Type B pancreatic cell (in vitro differentiated cells): ENCODE results near the gene KAZN. TPM values are rescaled to one million over a fixed set of nuclear protein-coding genes. Genes with fewer than 3 reads are reported as not detected.

Experiments
- DNase-seq: peaks from one replicate; pipeline ENCODE4 v3.0.0; 2021; ENCODE audit warnings: mixed read lengths; ENCODE audit not compliant: unreplicated experiment; ENCODE audit errors: extremely low spot score
- H3K27ac Mint-ChIP-seq: 2 replicates; pipeline ENCODE4 v1.8.0; 2021; ENCODE audit warnings: mild to moderate bottlenecking, mixed read lengths
- H3K27me3 Mint-ChIP-seq: 2 replicates; pipeline ENCODE4 v1.8.0; 2021; ENCODE audit warnings: mixed read lengths
- H3K36me3 Mint-ChIP-seq: 2 replicates; pipeline ENCODE4 v1.8.0; 2021; ENCODE audit warnings: mixed read lengths
- H3K4me1 Mint-ChIP-seq: one replicate; pipeline ENCODE4 v1.8.0; 2021; ENCODE audit warnings: mixed read lengths; ENCODE audit not compliant: unreplicated experiment
- H3K4me3 Mint-ChIP-seq: 2 replicates; pipeline ENCODE4 v1.8.0; 2021; ENCODE audit warnings: mild to moderate bottlenecking, mixed read lengths
- H3K9me3 Mint-ChIP-seq: 2 replicates; pipeline ENCODE4 v1.8.0; 2021; ENCODE audit warnings: mixed read lengths
- total RNA-seq: library from RNA; stranded (reverse); gene quantifications from 2 replicates; pipeline ENCODE4 v1.2.1, GENCODE V29; 2021; ENCODE audit warnings: low replicate concordance
- TF ChIP-seq, protein P1 (sequence below): fragments of 200-600 bp; sonication (generic); conservative IDR thresholded peaks from 2 replicates; pipeline ENCODE4 v1.5.0; 2021; ENCODE audit warnings: antibody characterized with exemption, mild to moderate bottlenecking

Gene KAZN
- total RNA-seq, 1 donor from 2014 or later: 33.7 TPM

DNA sequence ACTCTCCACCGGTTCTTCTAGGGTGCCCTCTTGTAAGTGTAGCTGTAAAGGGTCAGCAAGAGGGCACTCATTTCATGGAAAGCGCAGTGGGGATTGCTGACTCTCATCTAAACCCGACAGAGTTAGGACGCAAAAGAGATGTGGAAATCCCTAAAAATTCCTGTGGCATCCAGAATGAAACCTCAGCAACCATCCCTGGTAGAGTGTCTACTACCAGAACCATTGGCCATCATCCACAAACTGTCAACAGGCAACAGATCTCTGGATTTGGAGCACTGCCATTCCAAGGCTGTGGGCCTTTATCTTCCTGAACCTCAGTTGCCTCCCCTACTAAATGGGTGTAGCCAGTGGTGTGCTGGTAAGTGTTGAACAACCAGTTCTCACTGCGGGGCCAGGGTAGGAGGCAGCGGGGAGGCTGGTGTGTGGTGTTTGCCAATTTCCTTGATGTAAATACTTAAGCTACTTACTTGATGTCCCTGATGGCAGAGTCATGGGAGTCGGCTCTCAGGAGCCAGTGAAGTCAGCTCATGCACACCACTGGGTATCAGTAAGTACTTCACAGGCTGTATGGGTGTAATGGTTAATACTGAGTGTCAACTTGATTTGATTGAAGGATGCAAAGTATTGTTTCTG is 195.8 kb downstream of the KAZN start:
- no peak overlapping the region for H3K4me3 Mint-ChIP-seq
- peaks cover 22% of the 10 kb centered on the region for H3K4me1 Mint-ChIP-seq
- H3K36me3 Mint-ChIP-seq: peaks cover 13% of the 10 kb centered on the region

DNA sequence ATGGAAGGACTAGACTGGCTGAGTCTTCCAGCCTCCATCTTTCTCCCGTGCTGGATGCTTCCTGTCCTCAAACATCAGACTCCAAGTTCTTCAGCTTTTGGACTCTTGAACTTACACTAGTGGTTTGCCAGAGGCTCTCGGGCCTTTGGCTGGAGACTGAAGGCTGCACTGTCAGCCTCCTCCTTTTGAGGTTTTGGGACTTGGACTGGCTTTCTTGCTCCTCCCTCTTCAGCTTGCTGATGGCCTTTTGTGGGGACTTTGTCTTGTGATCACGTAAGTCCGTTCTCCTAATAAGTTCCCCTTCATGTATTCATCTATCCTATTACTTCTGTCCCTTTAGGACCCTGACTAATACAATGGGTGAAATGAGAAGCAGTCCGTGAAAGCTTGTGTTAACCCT is 196.4 kb downstream of the KAZN start:
- DNase-seq: no peak
- peaks cover 22% of the 10 kb centered on the region for H3K4me1 Mint-ChIP-seq
- peaks cover 5% of the 10 kb centered on the region for H3K9me3 Mint-ChIP-seq
- H3K27ac Mint-ChIP-seq: no peak overlapping the region
- H3K4me3 Mint-ChIP-seq: no peak overlapping the region
- peaks cover 15% of the 10 kb centered on the region for H3K36me3 Mint-ChIP-seq
- no peaks in the 10 kb centered on the region for H3K27me3 Mint-ChIP-seq
- TF ChIP-seq, protein P1, sequence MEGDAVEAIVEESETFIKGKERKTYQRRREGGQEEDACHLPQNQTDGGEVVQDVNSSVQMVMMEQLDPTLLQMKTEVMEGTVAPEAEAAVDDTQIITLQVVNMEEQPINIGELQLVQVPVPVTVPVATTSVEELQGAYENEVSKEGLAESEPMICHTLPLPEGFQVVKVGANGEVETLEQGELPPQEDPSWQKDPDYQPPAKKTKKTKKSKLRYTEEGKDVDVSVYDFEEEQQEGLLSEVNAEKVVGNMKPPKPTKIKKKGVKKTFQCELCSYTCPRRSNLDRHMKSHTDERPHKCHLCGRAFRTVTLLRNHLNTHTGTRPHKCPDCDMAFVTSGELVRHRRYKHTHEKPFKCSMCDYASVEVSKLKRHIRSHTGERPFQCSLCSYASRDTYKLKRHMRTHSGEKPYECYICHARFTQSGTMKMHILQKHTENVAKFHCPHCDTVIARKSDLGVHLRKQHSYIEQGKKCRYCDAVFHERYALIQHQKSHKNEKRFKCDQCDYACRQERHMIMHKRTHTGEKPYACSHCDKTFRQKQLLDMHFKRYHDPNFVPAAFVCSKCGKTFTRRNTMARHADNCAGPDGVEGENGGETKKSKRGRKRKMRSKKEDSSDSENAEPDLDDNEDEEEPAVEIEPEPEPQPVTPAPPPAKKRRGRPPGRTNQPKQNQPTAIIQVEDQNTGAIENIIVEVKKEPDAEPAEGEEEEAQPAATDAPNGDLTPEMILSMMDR: no peak

More for the DNA sequence above, 195.8 kb downstream of the KAZN start:
- no peak for DNase-seq
- no peaks in the 10 kb centered on the region for H3K27me3 Mint-ChIP-seq
- TF ChIP-seq, protein P1: no peak
- peaks cover 5% of the 10 kb centered on the region for H3K9me3 Mint-ChIP-seq
- H3K27ac Mint-ChIP-seq: no peak overlapping the region

DNA sequence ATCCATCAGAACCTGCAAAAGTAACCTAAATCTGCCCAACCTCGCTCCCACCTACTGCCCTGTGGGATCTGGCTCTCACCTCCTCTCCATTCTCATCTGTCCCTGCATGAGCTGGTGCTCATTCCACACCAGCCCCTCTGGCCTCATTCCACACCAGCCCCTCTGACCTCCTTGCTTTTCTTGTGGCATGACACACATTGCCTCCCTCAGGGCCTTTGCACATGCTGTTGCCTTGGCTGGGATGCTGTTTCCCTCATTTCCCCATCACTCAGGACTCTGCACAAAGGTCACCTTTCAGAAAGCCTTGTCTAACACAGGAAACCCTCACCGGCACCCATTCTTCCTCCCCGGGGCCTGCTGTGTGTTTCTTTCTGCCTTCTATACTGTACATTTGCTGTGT is 197.1 kb downstream of the KAZN start:
- no peak overlapping the region for H3K27ac Mint-ChIP-seq
- H3K36me3 Mint-ChIP-seq: peaks cover 17% of the 10 kb centered on the region
- H3K27me3 Mint-ChIP-seq: no peaks in the 10 kb centered on the region
- TF ChIP-seq, protein P1: no peak
- peaks cover 5% of the 10 kb centered on the region for H3K9me3 Mint-ChIP-seq
- no peak overlapping the region for H3K4me3 Mint-ChIP-seq
- no peak for DNase-seq
- H3K4me1 Mint-ChIP-seq: peaks cover 22% of the 10 kb centered on the region

DNA sequence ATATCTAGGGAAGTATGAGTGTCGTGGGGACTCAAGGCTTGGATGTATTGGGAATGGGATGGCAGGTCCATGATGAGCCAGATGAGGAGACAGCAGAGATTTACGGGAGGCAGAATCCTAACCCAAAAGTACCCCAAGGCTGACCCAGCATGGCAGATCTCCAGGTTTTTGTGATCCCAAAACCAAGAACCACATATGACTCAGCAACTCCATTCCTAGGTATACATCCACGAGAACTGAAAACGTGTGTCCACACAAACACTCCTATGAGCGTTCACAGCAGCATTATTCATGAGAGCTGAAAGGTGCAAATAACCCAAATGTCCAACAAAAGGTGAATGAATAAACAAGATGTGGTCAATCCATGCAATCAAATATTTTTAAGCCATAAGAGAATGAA is 201.5 kb downstream of the KAZN start:
- no peak for DNase-seq
- Mint-ChIP-seq H3K27ac (no peak overlapping the region), H3K27me3 (no peaks in the 10 kb centered on the region), H3K4me3 (no peak overlapping the region), H3K4me1 (no peaks in the 10 kb centered on the region), H3K36me3 (peaks cover 17% of the 10 kb centered on the region), H3K9me3 (peaks cover 5% of the 10 kb centered on the region)
- TF ChIP-seq, protein P1: no peak

DNA sequence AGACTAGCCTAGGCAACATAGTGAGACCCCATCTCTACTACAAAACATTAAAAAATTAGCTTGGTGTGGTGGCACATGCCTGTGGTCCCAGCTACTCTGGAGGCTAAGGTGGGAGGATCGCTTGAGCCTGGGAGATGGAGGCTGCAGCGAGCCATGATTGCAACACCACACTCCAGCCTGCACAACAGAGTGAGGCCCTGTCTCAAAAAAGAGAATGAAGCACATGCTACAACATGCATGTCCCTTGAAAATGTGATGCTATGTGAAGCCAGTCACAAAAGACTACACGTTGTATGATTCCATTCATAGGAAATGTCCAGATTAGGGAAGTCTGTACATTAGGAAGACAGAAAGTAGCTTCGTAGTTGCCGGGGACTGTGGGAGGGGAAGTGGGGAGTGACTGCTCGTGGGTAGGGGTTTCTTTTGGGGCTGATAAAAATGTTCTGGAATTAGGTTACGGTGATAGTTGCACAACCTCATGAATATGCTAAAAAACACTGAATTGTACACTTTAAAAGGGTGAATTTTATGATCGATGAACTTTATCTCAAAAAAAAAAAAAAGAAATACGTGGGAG is 202.1 kb downstream of the KAZN start:
- peaks cover 5% of the 10 kb centered on the region for H3K9me3 Mint-ChIP-seq
- no peak overlapping the region for H3K4me3 Mint-ChIP-seq
- H3K27ac Mint-ChIP-seq: no peak overlapping the region
- H3K27me3 Mint-ChIP-seq: no peaks in the 10 kb centered on the region
- peaks cover 17% of the 10 kb centered on the region for H3K36me3 Mint-ChIP-seq
- no peak for DNase-seq
- TF ChIP-seq, protein P1: no peak
- H3K4me1 Mint-ChIP-seq: no peaks in the 10 kb centered on the region
